ENCODE data around the gene RGCC. TPM values are rescaled to one million over a fixed set of nuclear protein-coding genes. Genes with fewer than 3 reads are reported as not detected.

The RGCC gene
- total RNA-seq, 4 donors from 2014 or later, result 4.6 to 65.2 (median 10.8) TPM

DNA sequence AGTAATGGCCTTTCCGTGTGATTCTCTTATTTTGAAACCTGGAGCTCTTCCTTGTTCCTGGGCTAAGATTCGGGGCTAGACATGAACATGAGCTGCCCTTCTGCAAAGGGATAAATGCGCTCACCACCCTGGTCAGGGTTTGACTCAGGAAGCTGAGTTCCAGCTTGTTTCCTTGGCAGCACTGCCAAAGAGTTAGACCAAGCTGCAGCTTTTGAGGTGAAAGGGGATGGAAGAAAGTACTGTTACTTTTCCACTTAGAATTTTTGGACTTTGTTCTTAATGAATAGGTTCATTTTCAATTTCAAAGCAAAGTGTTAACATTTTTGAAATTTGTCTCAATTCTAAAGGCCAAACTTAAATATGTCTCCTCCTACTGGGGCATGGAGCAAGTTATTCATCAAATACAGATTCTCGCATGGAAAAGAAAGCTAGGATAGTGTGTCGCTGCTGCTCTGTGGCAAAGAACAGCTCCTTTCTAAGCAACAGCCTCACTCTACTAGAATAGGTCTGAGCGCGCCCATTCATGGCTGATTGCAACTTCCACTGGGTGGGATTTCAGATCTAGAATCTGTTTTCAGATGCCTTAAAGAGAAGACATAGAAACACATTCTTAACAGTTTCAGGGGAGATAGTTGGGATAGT, 2.2 kb downstream of the RGCC start:
- Histone ChIP-seq H3K36me3 (no peaks in the 10 kb centered on the region), H3K27ac (peak overlapping the region in 2 of 4 donors; percentile 64 to 79), H3K4me1 (peaks cover 0 to 23% (median 12%) of the 10 kb centered on the region in 4 donors), H3K9me3 (no peaks in the 10 kb centered on the region), H3K4me3 (peak overlapping the region in 3 of 4 donors; percentile 61 to 82 (median 65)), H3K27me3 (peaks cover 0 to 6% of the 10 kb centered on the region in 2 donors)
- no peak for DNase-seq
- TF ChIP-seq POLR2A (IDR thresholded peaks at IDR 0.05), result no peak

DNA sequence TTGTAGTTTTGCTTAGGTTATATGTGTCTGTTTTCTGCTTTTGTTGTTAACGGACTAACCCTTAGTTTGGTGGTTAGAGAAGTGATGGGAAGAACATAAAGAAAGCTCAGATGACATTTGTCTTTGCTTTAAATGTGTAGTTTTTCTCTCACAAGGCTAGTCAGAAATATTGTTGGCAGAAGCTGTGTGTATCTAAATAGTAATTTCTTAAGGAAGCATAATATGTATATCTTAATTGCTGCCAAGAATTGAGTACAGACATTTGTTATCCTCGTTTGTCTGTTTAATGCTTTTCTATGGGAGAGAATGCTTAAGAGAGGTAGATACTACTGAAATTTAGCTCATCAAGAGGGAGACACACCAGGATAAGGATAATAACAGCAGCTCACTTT, 2.7 kb downstream of the RGCC start:
- peak overlapping the region in 1 of 4 donors; percentile 9 for H3K4me3 ChIP-seq

DNA sequence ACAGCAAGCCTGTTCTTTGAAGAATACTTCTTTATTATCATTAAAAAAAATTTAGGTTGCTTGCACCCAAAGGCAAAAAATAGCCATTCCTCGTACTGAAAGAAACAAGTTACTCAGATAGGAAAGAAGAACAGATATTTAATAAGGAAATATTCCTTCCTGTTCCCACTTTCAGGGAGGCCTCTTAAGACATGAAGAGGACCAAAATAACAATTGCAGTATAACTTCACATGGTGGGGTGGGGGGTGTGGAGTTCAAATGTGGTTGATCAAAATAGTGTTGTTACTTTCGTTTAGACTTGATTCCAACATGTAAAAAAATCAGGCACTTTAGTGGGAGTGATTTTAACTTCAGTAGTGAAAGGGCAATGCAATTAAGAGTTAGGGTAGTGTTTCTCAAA, 3.6 kb downstream of the RGCC start:
- TF ChIP-seq POLR2A (IDR thresholded peaks at IDR 0.05), result no peak
- TF ChIP-seq, protein P1, sequence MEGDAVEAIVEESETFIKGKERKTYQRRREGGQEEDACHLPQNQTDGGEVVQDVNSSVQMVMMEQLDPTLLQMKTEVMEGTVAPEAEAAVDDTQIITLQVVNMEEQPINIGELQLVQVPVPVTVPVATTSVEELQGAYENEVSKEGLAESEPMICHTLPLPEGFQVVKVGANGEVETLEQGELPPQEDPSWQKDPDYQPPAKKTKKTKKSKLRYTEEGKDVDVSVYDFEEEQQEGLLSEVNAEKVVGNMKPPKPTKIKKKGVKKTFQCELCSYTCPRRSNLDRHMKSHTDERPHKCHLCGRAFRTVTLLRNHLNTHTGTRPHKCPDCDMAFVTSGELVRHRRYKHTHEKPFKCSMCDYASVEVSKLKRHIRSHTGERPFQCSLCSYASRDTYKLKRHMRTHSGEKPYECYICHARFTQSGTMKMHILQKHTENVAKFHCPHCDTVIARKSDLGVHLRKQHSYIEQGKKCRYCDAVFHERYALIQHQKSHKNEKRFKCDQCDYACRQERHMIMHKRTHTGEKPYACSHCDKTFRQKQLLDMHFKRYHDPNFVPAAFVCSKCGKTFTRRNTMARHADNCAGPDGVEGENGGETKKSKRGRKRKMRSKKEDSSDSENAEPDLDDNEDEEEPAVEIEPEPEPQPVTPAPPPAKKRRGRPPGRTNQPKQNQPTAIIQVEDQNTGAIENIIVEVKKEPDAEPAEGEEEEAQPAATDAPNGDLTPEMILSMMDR (IDR thresholded peaks at IDR 0.05), result no peak
- Histone ChIP-seq H3K27ac (no peak overlapping the region), H3K27me3 (peaks cover 0 to 6% of the 10 kb centered on the region in 2 donors), H3K4me3 (no peak overlapping the region), H3K4me1 (peaks cover 0 to 29% (median 14%) of the 10 kb centered on the region in 4 donors), H3K36me3 (no peaks in the 10 kb centered on the region), H3K9me3 (no peaks in the 10 kb centered on the region)
- no peak for DNase-seq

More for the DNA sequence above, 2.7 kb downstream of the RGCC start:
- no peak for DNase-seq
- Histone ChIP-seq H3K36me3 (no peaks in the 10 kb centered on the region), H3K27me3 (peaks cover 0 to 6% of the 10 kb centered on the region in 2 donors), H3K27ac (no peak overlapping the region), H3K4me1 (peaks cover 0 to 28% (median 14%) of the 10 kb centered on the region in 4 donors), H3K9me3 (no peaks in the 10 kb centered on the region)
- TF ChIP-seq POLR2A (IDR thresholded peaks at IDR 0.05), result no peak
- TF ChIP-seq, protein P1 (IDR thresholded peaks at IDR 0.05), result no peak

DNA sequence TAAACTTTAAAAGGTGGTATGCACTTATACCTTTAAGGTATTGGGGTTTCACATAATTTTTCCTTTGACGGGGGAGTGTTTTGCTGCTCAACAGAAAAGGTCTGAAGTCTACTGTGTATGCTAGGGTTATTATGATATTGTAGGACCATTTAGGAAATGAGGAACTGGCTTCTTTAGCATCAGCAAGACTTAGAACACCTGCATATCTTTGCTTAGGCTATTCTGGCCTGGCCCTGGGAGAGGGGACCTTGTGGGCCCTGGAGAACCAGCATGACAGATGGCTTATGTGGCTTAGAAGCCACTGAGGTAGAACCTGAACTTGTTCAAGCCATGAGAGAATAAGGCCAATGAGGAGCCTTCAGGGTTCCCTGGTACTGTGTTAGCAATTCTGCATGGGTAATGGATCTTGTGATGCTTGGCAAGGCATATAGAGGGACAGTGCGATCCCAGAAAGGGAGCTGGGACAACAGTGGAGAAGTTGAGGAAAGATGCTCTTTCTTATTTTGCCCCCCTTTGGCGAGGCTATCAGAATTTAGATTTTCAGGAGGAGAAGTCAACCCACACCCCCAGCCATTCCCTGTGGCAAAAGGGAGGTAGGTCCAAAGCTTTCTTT, 4.3 kb downstream of the RGCC start:
- no peak for TF ChIP-seq POLR2A (IDR thresholded peaks at IDR 0.05)
- Histone ChIP-seq H3K36me3 (no peaks in the 10 kb centered on the region), H3K4me1 (peaks cover 0 to 35% (median 14%) of the 10 kb centered on the region in 4 donors), H3K4me3 (no peak overlapping the region), H3K9me3 (no peaks in the 10 kb centered on the region), H3K27ac (peak overlapping the region in 1 of 4 donors; percentile 79), H3K27me3 (peaks cover 0 to 6% of the 10 kb centered on the region in 2 donors)
- DNase-seq, result no peak

DNA sequence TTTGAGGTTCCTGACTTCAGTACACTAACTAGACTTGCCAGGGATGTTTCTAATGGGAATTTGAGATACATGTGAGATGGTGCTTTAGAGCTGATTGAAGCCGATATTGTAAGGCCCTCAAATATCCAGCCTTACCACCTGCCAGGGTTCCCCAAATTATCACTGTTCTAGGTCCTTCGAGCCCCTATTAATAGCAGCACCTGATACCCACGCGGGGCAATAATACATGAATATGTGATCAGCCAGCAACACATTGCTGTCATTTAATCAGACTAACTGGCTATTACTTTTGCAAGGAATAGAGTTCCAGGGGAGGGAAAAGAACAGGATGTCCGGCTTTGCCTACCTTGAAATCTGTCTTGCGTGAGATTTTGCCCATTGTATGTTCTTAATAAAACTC, 5.1 kb downstream of the RGCC start:
- H3K36me3 ChIP-seq, result no peaks in the 10 kb centered on the region
- H3K27me3 ChIP-seq, result peaks cover 0 to 6% of the 10 kb centered on the region in 2 donors
- peaks cover 0 to 35% (median 14%) of the 10 kb centered on the region in 4 donors for H3K4me1 ChIP-seq
- H3K9me3 ChIP-seq, result no peaks in the 10 kb centered on the region
- no peak overlapping the region for H3K4me3 ChIP-seq
- no peak for TF ChIP-seq POLR2A (IDR thresholded peaks at IDR 0.05)
- TF ChIP-seq, protein P1 (IDR thresholded peaks at IDR 0.05), result no peak
- H3K27ac ChIP-seq, result peak overlapping the region in 1 of 4 donors; percentile 79
- DNase-seq, result no peak

DNA sequence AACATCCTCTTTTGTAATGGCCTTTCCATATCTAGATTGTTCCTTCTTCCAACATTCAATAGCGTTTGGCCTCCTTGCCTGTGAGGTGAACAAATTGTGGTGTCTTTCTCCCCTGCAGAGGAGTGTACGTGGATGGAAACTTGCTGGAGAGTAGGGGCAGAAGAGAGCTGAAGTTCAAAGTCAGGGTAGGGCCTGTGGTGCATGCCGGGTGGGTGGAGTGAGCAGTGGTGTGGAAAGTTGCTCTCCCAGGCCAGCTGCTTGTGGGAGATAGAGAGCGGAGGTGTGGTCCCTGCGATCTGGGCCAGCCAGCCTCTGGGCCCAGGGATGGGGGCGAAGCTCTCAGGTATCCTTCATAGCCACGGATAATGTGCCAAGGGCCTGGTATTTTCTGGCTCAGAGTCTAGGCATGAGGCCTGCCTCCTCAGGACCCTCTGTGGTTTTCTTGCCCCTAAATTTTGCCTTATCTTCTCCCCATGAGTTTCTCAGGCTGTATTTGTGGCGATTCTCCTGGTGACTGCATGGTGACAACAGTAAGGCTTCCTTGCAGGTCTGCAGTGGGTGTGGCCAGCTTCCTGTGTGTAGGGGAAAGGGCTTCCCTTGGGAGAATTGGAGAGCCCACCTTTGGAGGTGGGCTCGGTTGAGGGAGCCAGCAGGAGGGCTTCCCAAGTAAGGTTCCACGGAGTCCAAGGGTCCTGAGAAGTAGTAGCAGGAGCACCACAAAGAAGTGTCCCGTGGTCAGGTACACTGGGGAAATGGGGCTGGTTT, 6.7 kb downstream of the RGCC start:
- TF ChIP-seq, protein P1 (IDR thresholded peaks at IDR 0.05), result no peak
- no peak for TF ChIP-seq POLR2A (IDR thresholded peaks at IDR 0.05)
- Histone ChIP-seq H3K4me3 (peak overlapping the region in 1 of 4 donors; percentile 2), H3K27me3 (peaks cover 0 to 6% of the 10 kb centered on the region in 2 donors), H3K4me1 (peaks cover 0 to 30% (median 7%) of the 10 kb centered on the region in 4 donors), H3K9me3 (no peaks in the 10 kb centered on the region), H3K27ac (peak overlapping the region; percentile 66 to 79 (median 72)), H3K36me3 (no peaks in the 10 kb centered on the region)
- DNase-seq, result peak in 2 of 3 donors; percentile 65 to 72

All from Peyer's patch (tissue), 4 donors.